HEK293 (cell line): ENCODE results near the gene SCYL1.

Source experiments
- CTCF ChIA-PET: fragments of 350-600 bp; formaldehyde crosslinking; extraction: SDS; loops from one replicate; lab custom pipeline; 2021; ENCODE audit warnings: antibody characterized with exemption; lab: Yijun Ruan, JAX
- POLR2A ChIA-PET: fragments of 300-600 bp; formaldehyde crosslinking; extraction: SDS; loops from one replicate; lab custom pipeline; 2020; ENCODE audit warnings: antibody characterized with exemption, inconsistent platforms; lab: Yijun Ruan, JAX
- H3K27ac ChIP-seq: fragments of 200-500 bp; sonication (Bioruptor generic); 2 replicates; pipeline ENCODE4 v1.5.1; 2014; ENCODE audit warnings: low read depth, low read length, control low read depth, inconsistent platforms; ENCODE audit errors: extremely low read depth
- H3K36me3 ChIP-seq, 2 experiments: fragments of 200-500 bp in 1 of 2; sonication (Bioruptor generic) in 1 of 2; 1 replicate in 1 of 2; 2 replicates in 1 of 2; pipeline ENCODE4 v1.5.1; 2014 to 2017; ENCODE audit warnings: inconsistent platforms in 2 of 2, low read length in 2 of 2; ENCODE audit not compliant: control insufficient read depth in 2 of 2, insufficient read depth in 1 of 2
- H3K4me1 ChIP-seq: fragments of 200-500 bp; sonication (Bioruptor generic); 2 replicates; pipeline ENCODE4 v1.5.1; 2014; ENCODE audit warnings: mild to moderate bottlenecking, low read length, inconsistent platforms; ENCODE audit not compliant: control insufficient read depth, insufficient read depth
- H3K4me3 ChIP-seq: 2 replicates; pipeline ENCODE4 v1.5.1; 2011; ENCODE audit warnings: low read depth, mild to moderate bottlenecking, control low read depth, low read length, moderate library complexity
- H3K9me3 ChIP-seq: fragments of 200-500 bp; sonication (Bioruptor generic); 2 replicates; pipeline ENCODE4 v1.5.1; 2014; ENCODE audit warnings: low read depth, low read length, inconsistent platforms; ENCODE audit not compliant: control insufficient read depth, insufficient read depth
- IKZF3 ChIP-seq: fragments of 450-650 bp; IDR thresholded peaks from 2 replicates; pipeline ENCODE4 v1.5.0; 2018; ENCODE audit warnings: missing biosample characterization, mild to moderate bottlenecking, missing genetic modification characterization, moderate library complexity
- PRDM1 ChIP-seq: fragments of 450-650 bp; formaldehyde crosslinking; IDR thresholded peaks from 2 replicates; pipeline ENCODE4; 2016; ENCODE audit warnings: missing biosample characterization, missing genetic modification characterization
- PRDM4 ChIP-seq: fragments of 450-650 bp; formaldehyde crosslinking; IDR thresholded peaks from 2 replicates; pipeline ENCODE4 v1.5.1; 2017; ENCODE audit warnings: missing biosample characterization, missing genetic modification characterization
- SALL2 ChIP-seq: fragments of 450-650 bp; formaldehyde crosslinking; IDR thresholded peaks from 2 replicates; pipeline ENCODE4 v1.5.0; 2017; ENCODE audit warnings: missing biosample characterization, mild to moderate bottlenecking, missing genetic modification characterization, borderline replicate concordance
- SP2 ChIP-seq: fragments of 450-650 bp; formaldehyde crosslinking; IDR thresholded peaks from 2 replicates; pipeline ENCODE4 v1.5.1; 2016; ENCODE audit warnings: missing biosample characterization, missing genetic modification characterization
- YY2 ChIP-seq: fragments of 450-650 bp; formaldehyde crosslinking; IDR thresholded peaks from 2 replicates; pipeline ENCODE4 v1.5.1; 2016; ENCODE audit warnings: missing biosample characterization, missing genetic modification characterization
- ZBTB49 ChIP-seq: fragments of 450-650 bp; formaldehyde crosslinking; IDR thresholded peaks from 2 replicates; pipeline ENCODE4 v1.5.1; 2016; ENCODE audit warnings: missing biosample characterization, missing genetic modification characterization, low read depth
- ZFP37 ChIP-seq: fragments of 450-650 bp; formaldehyde crosslinking; IDR thresholded peaks from 2 replicates; pipeline ENCODE4 v1.5.1; 2016; ENCODE audit warnings: missing biosample characterization, missing genetic modification characterization
- ZFP69B ChIP-seq: fragments of 450-650 bp; formaldehyde crosslinking; IDR thresholded peaks from 2 replicates; pipeline ENCODE4 v1.5.1; 2016; ENCODE audit warnings: missing biosample characterization, missing genetic modification characterization
- ZNF146 ChIP-seq: fragments of 450-650 bp; formaldehyde crosslinking; IDR thresholded peaks from 2 replicates; pipeline ENCODE4 v1.5.1; 2016; ENCODE audit warnings: missing biosample characterization, missing genetic modification characterization
- ZNF2 ChIP-seq: fragments of 450-650 bp; formaldehyde crosslinking; IDR thresholded peaks from 2 replicates; pipeline ENCODE4 v1.5.1; 2016; ENCODE audit warnings: missing biosample characterization, missing genetic modification characterization
- ZNF324 ChIP-seq: fragments of 450-650 bp; formaldehyde crosslinking; IDR thresholded peaks from 2 replicates; pipeline ENCODE4 v1.5.1; 2016; ENCODE audit warnings: missing biosample characterization, missing genetic modification characterization
- ZNF341 ChIP-seq: fragments of 450-650 bp; formaldehyde crosslinking; IDR thresholded peaks from 2 replicates; pipeline ENCODE4; 2016; ENCODE audit warnings: low read depth, missing biosample characterization, missing genetic modification characterization
- ZNF510 ChIP-seq: fragments of 450-650 bp; formaldehyde crosslinking; IDR thresholded peaks from 2 replicates; pipeline ENCODE4 v1.5.1; 2018; ENCODE audit warnings: mild to moderate bottlenecking, missing genetic modification characterization, missing biosample characterization; ENCODE audit not compliant: insufficient replicate concordance
- ZNF555 ChIP-seq: fragments of 450-650 bp; formaldehyde crosslinking; conservative IDR thresholded peaks from 2 replicates; pipeline ENCODE4 v1.5.1; 2017; ENCODE audit warnings: missing biosample characterization, mild to moderate bottlenecking, missing genetic modification characterization, inconsistent platforms
- ZNF600 ChIP-seq: fragments of 450-650 bp; formaldehyde crosslinking; IDR thresholded peaks from 2 replicates; pipeline ENCODE4 v1.5.1; 2016; ENCODE audit warnings: missing biosample characterization, missing genetic modification characterization
- ZNF624 ChIP-seq: fragments of 450-650 bp; formaldehyde crosslinking; IDR thresholded peaks from 2 replicates; pipeline ENCODE4 v1.5.1; 2017; ENCODE audit warnings: missing biosample characterization, missing genetic modification characterization
- ZNF677 ChIP-seq: fragments of 450-650 bp; IDR thresholded peaks from 2 replicates; pipeline ENCODE4 v1.5.0; 2018; ENCODE audit warnings: missing biosample characterization, mild to moderate bottlenecking, missing genetic modification characterization, moderate library complexity
- ZNF76 ChIP-seq: fragments of 450-650 bp; formaldehyde crosslinking; IDR thresholded peaks from 2 replicates; pipeline ENCODE4; 2016; ENCODE audit warnings: low read depth, missing biosample characterization, missing genetic modification characterization, borderline replicate concordance
- ZNF791 ChIP-seq: fragments of 450-650 bp; formaldehyde crosslinking; IDR thresholded peaks from 2 replicates; pipeline ENCODE4 v1.5.1; 2016; ENCODE audit warnings: missing biosample characterization, missing genetic modification characterization
- ZSCAN30 ChIP-seq: fragments of 450-650 bp; IDR thresholded peaks from 2 replicates; pipeline ENCODE4 v1.5.1; 2018; ENCODE audit warnings: missing biosample characterization, mild to moderate bottlenecking, missing genetic modification characterization, moderate library complexity
- ZXDB ChIP-seq: fragments of 450-650 bp; formaldehyde crosslinking; IDR thresholded peaks from 2 replicates; pipeline ENCODE4 v1.5.1; 2016; ENCODE audit warnings: missing biosample characterization, missing genetic modification characterization
- TF ChIP-seq, protein P1 (sequence below): fragments of 450-650 bp; formaldehyde crosslinking; IDR thresholded peaks from 2 replicates; pipeline ENCODE4 v1.5.1; 2017; ENCODE audit warnings: missing biosample characterization, missing genetic modification characterization
- TF ChIP-seq, protein P2 (sequence below): fragments of 450-650 bp; formaldehyde crosslinking; IDR thresholded peaks from 2 replicates; pipeline ENCODE4 v1.5.1; 2016; ENCODE audit warnings: missing biosample characterization, missing genetic modification characterization

The SCYL1 gene

GRCh38 chr11:65504674-65505465 lies 20.0 kb upstream of the SCYL1 start:
- Histone ChIP-seq H3K9me3 (no peaks in the 10 kb centered on the region), H3K4me1 (no peaks in the 10 kb centered on the region), H3K4me3 (peak overlapping the region; percentile 98), H3K36me3 (peaks cover 0 to 70% of the 10 kb centered on the region in 2 experiments; a peak in 2 of 3 replicates), H3K27ac (0 out of 2 replicates have a peak overlapping the region, but pooled peaks have one; percentile 21)
- CTCF ChIA-PET: interaction anchor here (0.7 to 7.3 kb wide), 6 partner anchors 9 to 114 kb away, joined by 3 to 69 read pairs (median 4); no protein-coding TSS in a partner anchor
- POLR2A ChIA-PET: interaction anchor here (0.7 to 28.2 kb wide), 10 partner anchors 6 to 243 kb away, joined by 3 to 1129 read pairs (median 23); partner anchors contain the start of genes FAM89B, MALAT1, NEAT1 and POLA2
- TF ChIP-seq ZXDB (tag by site-specific recombination) (0 out of 2 replicates have a peak, but pooled peaks have one; percentile 6), ZNF677 (tag by site-specific recombination) (no peak), ZNF76 (tag by site-specific recombination) (no peak), ZFP37 (tag by site-specific recombination) (no peak), SALL2 (no peak), PRDM1 (tag by site-specific recombination) (peak; percentile 29; the same call in 1 of the 2 replicates)

DNA sequence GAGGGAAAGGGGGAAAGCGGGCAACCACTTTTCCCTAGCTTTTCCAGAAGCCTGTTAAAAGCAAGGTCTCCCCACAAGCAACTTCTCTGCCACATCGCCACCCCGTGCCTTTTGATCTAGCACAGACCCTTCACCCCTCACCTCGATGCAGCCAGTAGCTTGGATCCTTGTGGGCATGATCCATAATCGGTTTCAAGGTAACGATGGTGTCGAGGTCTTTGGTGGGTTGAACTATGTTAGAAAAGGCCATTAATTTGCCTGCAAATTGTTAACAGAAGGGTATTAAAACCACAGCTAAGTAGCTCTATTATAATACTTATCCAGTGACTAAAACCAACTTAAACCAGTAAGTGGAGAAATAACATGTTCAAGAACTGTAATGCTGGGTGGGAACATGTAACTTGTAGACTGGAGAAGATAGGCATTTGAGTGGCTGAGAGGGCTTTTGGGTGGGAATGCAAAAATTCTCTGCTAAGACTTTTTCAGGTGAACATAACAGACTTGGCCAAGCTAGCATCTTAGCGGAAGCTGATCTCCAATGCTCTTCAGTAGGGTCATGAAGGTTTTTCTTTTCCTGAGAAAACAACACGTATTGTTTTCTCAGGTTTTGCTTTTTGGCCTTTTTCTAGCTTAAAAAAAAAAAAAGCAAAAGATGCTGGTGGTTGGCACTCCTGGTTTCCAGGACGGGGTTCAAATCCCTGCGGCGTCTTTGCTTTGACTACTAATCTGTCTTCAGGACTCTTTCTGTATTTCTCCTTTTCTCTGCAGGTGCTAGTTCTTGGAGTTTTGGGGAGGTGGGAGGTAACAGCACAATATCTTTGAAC lies 19.2 kb upstream of the SCYL1 start:
- Histone ChIP-seq H3K27ac (peak overlapping the region; percentile 21; the same call in 1 of the 2 replicates), H3K9me3 (no peaks in the 10 kb centered on the region), H3K36me3 (peaks cover 0 to 62% of the 10 kb centered on the region in 2 experiments; a peak in 2 of 3 replicates), H3K4me1 (no peaks in the 10 kb centered on the region), H3K4me3 (peak overlapping the region; percentile 98)
- POLR2A ChIA-PET: interaction anchor here (0.7 to 28.2 kb wide), 17 partner anchors 7 to 244 kb away, joined by 3 to 1129 read pairs (median 9); partner anchors contain the start of genes DPF2, FAM89B, MALAT1 and NEAT1
- CTCF ChIA-PET: interaction anchor here (0.6 to 7.3 kb wide), 11 partner anchors 8 to 150 kb away, joined by 3 to 69 read pairs (median 4); no protein-coding TSS in a partner anchor
- TF ChIP-seq, protein P1, sequence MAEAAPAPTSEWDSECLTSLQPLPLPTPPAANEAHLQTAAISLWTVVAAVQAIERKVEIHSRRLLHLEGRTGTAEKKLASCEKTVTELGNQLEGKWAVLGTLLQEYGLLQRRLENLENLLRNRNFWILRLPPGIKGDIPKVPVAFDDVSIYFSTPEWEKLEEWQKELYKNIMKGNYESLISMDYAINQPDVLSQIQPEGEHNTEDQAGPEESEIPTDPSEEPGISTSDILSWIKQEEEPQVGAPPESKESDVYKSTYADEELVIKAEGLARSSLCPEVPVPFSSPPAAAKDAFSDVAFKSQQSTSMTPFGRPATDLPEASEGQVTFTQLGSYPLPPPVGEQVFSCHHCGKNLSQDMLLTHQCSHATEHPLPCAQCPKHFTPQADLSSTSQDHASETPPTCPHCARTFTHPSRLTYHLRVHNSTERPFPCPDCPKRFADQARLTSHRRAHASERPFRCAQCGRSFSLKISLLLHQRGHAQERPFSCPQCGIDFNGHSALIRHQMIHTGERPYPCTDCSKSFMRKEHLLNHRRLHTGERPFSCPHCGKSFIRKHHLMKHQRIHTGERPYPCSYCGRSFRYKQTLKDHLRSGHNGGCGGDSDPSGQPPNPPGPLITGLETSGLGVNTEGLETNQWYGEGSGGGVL (tag by site-specific recombination): no peak
- TF ChIP-seq SP2 (tag by site-specific recombination): no peak
- no peak for TF ChIP-seq YY2
- no peak for TF ChIP-seq ZBTB49
- TF ChIP-seq ZNF324 (tag by site-specific recombination): no peak
- TF ChIP-seq, protein P2, sequence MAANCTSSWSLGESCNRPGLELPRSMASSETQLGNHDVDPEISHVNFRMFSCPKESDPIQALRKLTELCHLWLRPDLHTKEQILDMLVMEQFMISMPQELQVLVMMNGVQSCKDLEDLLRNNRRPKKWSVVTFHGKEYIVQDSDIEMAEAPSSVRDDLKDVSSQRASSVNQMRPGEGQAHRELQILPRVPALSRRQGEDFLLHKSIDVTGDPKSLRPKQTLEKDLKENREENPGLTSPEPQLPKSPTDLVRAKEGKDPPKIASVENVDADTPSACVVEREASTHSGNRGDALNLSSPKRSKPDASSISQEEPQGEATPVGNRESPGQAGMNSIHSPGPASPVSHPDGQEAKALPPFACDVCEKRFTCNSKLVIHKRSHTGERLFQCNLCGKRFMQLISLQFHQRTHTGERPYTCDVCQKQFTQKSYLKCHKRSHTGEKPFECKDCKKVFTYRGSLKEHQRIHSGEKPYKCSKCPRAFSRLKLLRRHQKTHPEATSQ (tag by site-specific recombination): no peak
- peak; percentile 71 for TF ChIP-seq ZNF600 (tag by site-specific recombination)
- TF ChIP-seq ZNF146 (tag by site-specific recombination): no peak
- TF ChIP-seq ZNF624 (tag by site-specific recombination): no peak
- no peak for TF ChIP-seq ZNF791 (tag by site-specific recombination)
- no peak for TF ChIP-seq ZNF510 (tag by site-specific recombination)
- no peak for TF ChIP-seq ZNF555 (tag by site-specific recombination)
- TF ChIP-seq ZNF2 (tag by site-specific recombination): no peak
- peak; percentile 89 for TF ChIP-seq PRDM4 (tag by site-specific recombination)
- TF ChIP-seq ZSCAN30: no peak
- no peak for TF ChIP-seq ZFP69B (tag by site-specific recombination)
- 0 out of 2 replicates have a peak, but pooled peaks have one; percentile 15 for TF ChIP-seq ZNF341 (tag by site-specific recombination)
- TF ChIP-seq IKZF3 (tag by site-specific recombination): no peak
